HG03520 (cell line): ENCODE results near the gene DNAH17.

ENCODE experiments used
- ATAC-seq: cut with Tn5 transposase; IDR thresholded peaks from one replicate; pipeline ENCODE4 v1.9.1; 2021; ENCODE audit warnings: mild to moderate bottlenecking, moderate library complexity; ENCODE audit not compliant: unreplicated experiment

DNAH17 gene

GRCh38 chr17:78377858-78378224, 199.4 kb downstream of the DNAH17 start:
- no peak for ATAC-seq

GRCh38 chr17:78376161-78376560, 201.0 kb downstream of the DNAH17 start:
- ATAC-seq: no peak

- no peak for ATAC-seq
These were observed 201.6 kb downstream of the DNAH17 start for GRCh38 chr17:78375401-78376151.

GRCh38 chr17:78374631-78375274, 202.4 kb downstream of the DNAH17 start:
- no peak for ATAC-seq

GRCh38 chr17:78374189-78374588, 203.0 kb downstream of the DNAH17 start:
- ATAC-seq: no peak
